Erythroblast (primary cell): Measurements from ENCODE around the gene GCNT2.

Experiments used
- GATA1 ChIP-seq: IDR thresholded peaks from 2 replicates; pipeline ENCODE4 v1.6.1; 2011; ENCODE audit warnings: low read depth, mild to moderate bottlenecking, control low read depth, low read length, moderate library complexity
- POLR2A ChIP-seq: IDR thresholded peaks from 2 replicates; pipeline ENCODE4 v1.6.1; 2011; ENCODE audit warnings: mild to moderate bottlenecking, low read length

DNA sequence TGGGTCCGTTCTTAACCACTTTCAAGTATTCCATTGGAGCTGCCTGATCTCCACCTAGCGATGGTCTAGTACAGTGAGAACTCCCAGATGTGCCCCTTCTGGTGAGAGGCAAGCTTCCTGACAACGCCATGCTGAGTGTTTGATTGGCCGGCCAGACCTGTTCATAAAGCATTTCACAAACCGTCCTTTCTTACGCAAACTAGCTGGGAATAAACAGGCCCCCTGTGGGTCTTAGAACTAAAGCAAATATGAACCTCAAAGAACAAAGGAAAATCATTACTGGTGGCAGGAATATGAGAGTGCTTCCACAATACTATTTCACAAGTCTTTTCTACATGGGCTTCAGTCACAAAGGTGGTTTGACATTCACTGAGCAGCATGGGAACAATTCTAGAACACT, 15.6 kb upstream of the GCNT2 start:
- TF ChIP-seq POLR2A = no peak
- TF ChIP-seq GATA1 = no peak
